GM21381 (cell line): ENCODE measurements around the gene ACTG2.

Source experiments
- ATAC-seq: cut with Tn5 transposase; IDR thresholded peaks from one replicate; pipeline ENCODE4 v1.9.1; 2021; ENCODE audit warnings: mild to moderate bottlenecking, moderate library complexity; ENCODE audit not compliant: unreplicated experiment

ACTG2 gene

DNA sequence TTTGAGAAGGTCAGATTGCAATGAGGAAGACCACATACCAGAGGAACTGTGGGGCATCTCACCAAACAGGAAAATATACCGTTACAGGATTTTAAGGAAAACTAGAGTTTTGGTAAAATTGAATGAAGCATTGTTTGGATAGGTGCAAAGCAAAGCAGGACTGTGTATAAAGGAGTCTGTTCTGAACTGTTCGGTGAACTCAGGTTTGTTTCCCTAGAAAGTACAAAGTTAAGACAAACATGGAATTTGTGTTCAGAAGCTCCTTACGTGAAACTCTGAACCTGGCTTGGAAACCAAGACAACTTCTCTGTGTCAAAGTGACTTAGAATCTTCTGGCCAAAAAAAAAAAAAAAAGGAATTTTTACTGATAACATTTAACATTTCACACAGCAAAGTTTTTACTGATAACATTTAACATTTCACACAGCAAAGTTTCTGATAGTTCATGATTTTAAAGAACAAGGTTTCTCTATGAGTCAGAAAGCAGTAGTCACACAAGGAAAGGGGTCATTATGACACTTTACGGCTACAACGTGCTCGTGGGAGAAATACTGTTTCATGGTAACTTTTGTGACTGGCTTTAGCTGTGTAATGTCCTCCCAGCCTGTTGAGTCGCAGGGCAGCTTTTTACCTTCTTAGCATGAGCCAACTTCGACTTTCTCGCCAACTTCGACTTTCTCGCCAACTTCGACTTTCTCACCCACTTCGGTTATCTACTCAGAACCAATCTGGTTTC lies 70.7 kb downstream of the ACTG2 start:
- no peak for ATAC-seq

DNA sequence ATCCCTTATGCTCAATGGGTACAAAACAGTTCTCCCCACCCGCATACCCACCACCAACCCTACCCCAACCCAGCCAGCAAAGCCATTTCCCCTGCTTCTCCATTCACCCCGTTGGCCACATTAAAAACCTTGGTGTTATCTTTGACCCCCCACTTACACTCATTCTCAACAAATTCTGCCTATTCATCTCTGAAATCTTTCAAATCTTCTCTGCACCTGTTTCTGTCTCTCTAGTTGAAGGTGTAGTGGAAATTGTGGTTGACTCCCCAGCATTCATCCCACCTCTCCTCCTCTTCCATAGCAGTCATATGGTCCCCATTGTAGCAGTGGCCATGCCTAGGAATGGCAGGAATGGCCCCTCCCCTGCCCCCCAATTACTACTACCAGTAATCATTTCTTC lies 71.4 kb downstream of the ACTG2 start:
- ATAC-seq = no peak

- ATAC-seq = no peak
Measured at GRCh38 chr2:73965053-73965452, 72.2 kb downstream of the ACTG2 start.

DNA sequence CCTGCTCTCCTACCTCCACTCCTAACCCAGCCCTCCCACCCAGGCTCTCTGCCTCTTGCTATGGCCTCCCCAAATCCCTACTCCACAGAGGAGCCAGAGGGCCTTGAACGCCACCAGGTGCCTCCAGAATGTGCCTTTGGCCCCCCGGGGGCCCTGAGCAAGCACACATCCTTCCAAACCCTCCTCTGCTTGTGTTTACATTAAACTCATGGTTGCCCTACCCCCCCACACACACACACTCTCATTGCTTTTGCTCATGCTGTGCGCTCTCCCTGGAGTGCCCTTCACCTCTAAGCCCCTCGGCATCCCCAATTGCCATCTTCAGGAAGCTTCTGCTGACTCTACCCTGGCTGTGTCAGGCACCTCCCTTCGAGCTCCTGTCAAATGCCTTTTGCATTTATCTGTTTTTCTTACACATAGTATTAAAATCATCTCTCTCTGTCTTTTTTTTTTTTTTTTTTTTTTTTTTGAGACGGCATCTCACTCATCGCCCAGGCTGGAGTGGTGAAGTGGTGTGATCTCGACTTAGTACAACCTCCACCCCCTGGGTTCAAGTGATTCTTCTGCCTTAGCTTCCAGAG lies 75.6 kb downstream of the ACTG2 start:
- no peak for ATAC-seq

DNA sequence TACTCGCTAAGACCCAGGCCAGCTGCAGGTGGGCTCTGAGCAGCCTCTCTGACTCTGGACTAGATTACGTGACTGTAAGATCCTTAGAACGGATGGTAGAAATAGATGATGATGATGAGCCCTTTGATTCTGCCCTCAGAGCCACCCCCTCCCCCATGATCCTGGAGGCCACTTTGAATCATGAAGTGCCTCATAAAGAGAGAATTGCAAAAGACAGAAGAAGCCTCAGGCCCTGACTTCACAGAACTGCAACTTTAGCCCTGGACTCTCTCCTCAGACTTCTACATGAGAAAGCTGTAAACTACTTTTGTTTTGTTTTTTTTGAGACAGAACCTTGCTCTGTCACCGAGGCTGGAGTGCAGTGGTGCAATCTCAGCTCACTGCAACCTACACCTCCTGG lies 76.5 kb downstream of the ACTG2 start:
- ATAC-seq = no peak
